Stomach (tissue), 9 donors: ENCODE data around the gene SIVA1. TPM values are rescaled to one million over a fixed set of nuclear protein-coding genes. Genes with fewer than 3 reads are reported as not detected.

Experiments used
- DNase-seq, 2 donors: peaks; one replicate each; pipeline versions ENCODE4 v3.0.0 to v3.0.0-alpha.2; 2013 to 2019
- H3K27ac ChIP-seq, 5 donors: fragments of 200-600 bp in 4 of 5; sonication (generic) in 4 of 5; one replicate each; pipeline ENCODE4 v1.5.1; 2013 to 2019; ENCODE audit warnings: mild to moderate bottlenecking in 1 of 5, moderate library complexity in 1 of 5
- H3K27me3 ChIP-seq, 3 donors: fragments of 200-600 bp; sonication (generic); one replicate each; pipeline ENCODE4 v1.5.1; 2017 to 2019; ENCODE audit warnings: mixed run types in 1 of 3
- H3K36me3 ChIP-seq, 4 donors: fragments of 200-600 bp; sonication (generic); 1 replicate in 3 of 4; 2 replicates in 1 of 4; pipeline ENCODE4 v1.5.1; 2016 to 2019
- H3K4me1 ChIP-seq, 4 donors: fragments of 200-600 bp; sonication (generic); one replicate each; pipeline ENCODE4 v1.5.1; 2016 to 2019
- H3K4me3 ChIP-seq, 4 donors: fragments of 200-600 bp; sonication (generic) in 3 of 4; one replicate each; pipeline ENCODE4 v1.5.1; 2016 to 2019; ENCODE audit warnings: mild to moderate bottlenecking in 1 of 4
- H3K9me3 ChIP-seq, 4 donors: fragments of 200-600 bp; sonication (generic); one replicate each; pipeline ENCODE4 v1.5.1; 2016 to 2019
- EP300 ChIP-seq: sonication (generic); formaldehyde crosslinking; IDR thresholded peaks from one replicate; pipeline ENCODE4 v1.6.1; 2017; ENCODE audit warnings: antibody characterized with exemption
- POLR2A ChIP-seq, 4 donors: fragments of 450-650 bp; IDR thresholded peaks; one replicate each; pipeline ENCODE4 v1.6.1; 2016; ENCODE audit warnings: antibody characterized with exemption in 4 of 4, control low read depth in 2 of 4, mild to moderate bottlenecking in 1 of 4, moderate library complexity in 1 of 4
- POLR2AphosphoS5 ChIP-seq, 3 donors: sonication (generic); formaldehyde crosslinking; IDR thresholded peaks; one replicate each; pipeline ENCODE4 v1.6.1; 2016; ENCODE audit warnings: antibody characterized with exemption in 3 of 3
- WGBS, 5 donors: extraction: QIAGEN DNeasy Blood & Tissue Kit in 3 of 5; methylation state at CpG; one replicate each; pipeline versions ENCODE4 v1.1.5 to v1.1.7; 2013 to 2018; 5-methylcytosine and 5-hydroxymethylcytosine counted together
- intact Hi-C: fragments of 100-400 bp; cut with DNase I; formaldehyde crosslinking; loops from one replicate; pipeline ENCODE4 v1.15.1; 2023; ENCODE audit warnings: low total_unique reads
- polyA plus RNA-seq, 3 donors: library from polyadenylated mRNA; stranded (reverse); fragments of 200-250 nt; gene quantifications; one replicate each; pipeline ENCODE4 v1.2.3, GENCODE V29; 2013
- total RNA-seq, 5 donors: library from RNA; depleted of rRNA; stranded (reverse); fragments of >200 nt; gene quantifications; one replicate each; pipeline versions ENCODE4 v1.1.0 to v1.2.3, GENCODE V29; 2014 to 2016
- TF ChIP-seq, protein P1 (sequence below), 7 experiments: fragments of 450-650 bp in 4 of 7; fragments of 200-600 bp in 3 of 7; sonication (generic) in 3 of 7; IDR thresholded peaks; one replicate each; pipeline ENCODE4 v1.5.1; 2016 to 2019; ENCODE audit warnings: antibody characterized with exemption in 7 of 7, control low read depth in 2 of 7, mild to moderate bottlenecking in 1 of 7
- donor health status: healthy with polysubstance abuse.
- donor health status: Bipolar disorder and iron deficiency.
- donor health status: healthy.

The SIVA1 gene
- total and polyA plus RNA-seq, 8 donors: 73.3 to 366 (median 230) TPM

DNA sequence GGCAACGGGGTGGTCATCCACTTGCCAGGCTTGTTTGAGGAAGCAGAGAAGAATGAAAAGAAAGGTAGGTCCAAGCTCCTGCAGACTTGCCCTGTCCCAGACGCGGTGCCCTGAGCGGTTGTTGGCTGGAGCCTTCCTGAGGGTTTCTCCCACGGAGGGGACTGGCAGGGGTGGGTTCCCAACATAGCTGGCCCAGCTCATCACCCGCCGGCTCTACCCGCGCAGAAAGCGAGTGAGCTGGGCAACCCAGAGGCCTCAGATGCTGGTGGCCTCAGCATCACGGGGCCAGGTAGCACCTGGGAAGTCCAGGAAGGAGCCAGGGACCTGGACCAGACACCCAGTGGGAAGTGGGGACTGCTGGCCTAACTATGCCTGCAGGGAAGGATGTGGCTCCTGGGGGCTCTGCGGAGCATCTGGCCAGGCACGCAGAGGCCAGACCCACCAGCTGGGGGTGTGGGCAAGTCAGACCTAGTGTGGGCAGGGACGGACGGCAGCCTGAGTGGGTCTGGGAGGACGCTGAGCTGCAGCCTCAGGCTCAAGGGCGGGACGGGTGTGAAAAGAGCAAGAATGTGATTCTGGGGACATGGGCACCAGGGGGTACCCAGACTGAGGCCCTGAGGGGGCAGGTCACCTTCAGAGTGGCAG lies 14.4 kb upstream of the SIVA1 start:
- H3K27me3 ChIP-seq: no peaks in the 10 kb centered on the region
- H3K36me3 ChIP-seq: peaks cover 0 to 31% (median 23%) of the 10 kb centered on the region in 4 donors
- no peaks in the 10 kb centered on the region for H3K9me3 ChIP-seq
- no peak for TF ChIP-seq POLR2AphosphoS5 (IDR thresholded peaks at IDR 0.05)
- TF ChIP-seq, protein P1, sequence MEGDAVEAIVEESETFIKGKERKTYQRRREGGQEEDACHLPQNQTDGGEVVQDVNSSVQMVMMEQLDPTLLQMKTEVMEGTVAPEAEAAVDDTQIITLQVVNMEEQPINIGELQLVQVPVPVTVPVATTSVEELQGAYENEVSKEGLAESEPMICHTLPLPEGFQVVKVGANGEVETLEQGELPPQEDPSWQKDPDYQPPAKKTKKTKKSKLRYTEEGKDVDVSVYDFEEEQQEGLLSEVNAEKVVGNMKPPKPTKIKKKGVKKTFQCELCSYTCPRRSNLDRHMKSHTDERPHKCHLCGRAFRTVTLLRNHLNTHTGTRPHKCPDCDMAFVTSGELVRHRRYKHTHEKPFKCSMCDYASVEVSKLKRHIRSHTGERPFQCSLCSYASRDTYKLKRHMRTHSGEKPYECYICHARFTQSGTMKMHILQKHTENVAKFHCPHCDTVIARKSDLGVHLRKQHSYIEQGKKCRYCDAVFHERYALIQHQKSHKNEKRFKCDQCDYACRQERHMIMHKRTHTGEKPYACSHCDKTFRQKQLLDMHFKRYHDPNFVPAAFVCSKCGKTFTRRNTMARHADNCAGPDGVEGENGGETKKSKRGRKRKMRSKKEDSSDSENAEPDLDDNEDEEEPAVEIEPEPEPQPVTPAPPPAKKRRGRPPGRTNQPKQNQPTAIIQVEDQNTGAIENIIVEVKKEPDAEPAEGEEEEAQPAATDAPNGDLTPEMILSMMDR (IDR thresholded peaks at IDR 0.05): no peak
- TF ChIP-seq EP300: no peak
- TF ChIP-seq POLR2A (IDR thresholded peaks at IDR 0.05): no peak
- peaks cover 20 to 36% (median 25%) of the 10 kb centered on the region in 4 donors for H3K4me1 ChIP-seq
- no peak overlapping the region for H3K27ac ChIP-seq
- H3K4me3 ChIP-seq: no peak overlapping the region
- WGBS, 5 donors: 91 to 95% (median 94%) methylated on average over 17 to 18 of the region's 18 CpGs
- intact Hi-C loops: no loop called here
- DNase-seq: no peak

DNA sequence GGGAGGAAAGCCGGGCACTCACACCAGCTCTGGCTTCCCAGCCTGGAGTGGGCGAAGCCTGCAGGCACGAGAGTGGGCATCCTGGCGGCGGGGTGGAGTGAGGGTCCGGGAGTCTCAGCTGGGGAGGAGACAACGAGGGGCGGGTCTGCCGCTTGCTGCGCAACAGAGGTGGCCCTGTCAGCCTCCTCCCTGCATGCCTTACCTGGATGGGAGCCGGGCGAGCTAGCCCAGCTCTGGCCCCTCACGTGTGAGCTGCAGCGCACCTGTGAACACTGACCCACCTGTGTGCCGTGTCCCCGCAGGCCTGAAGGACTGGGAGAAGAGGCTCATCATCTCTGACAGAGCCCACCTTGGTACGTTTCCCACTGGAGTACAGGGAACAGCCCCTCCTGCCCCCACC lies 13.9 kb upstream of the SIVA1 start:
- Histone ChIP-seq H3K36me3 (peaks cover 0 to 35% (median 27%) of the 10 kb centered on the region in 4 donors), H3K4me3 (no peak overlapping the region), H3K27me3 (no peaks in the 10 kb centered on the region), H3K4me1 (peaks cover 20 to 31% (median 23%) of the 10 kb centered on the region in 4 donors), H3K27ac (no peak overlapping the region), H3K9me3 (no peaks in the 10 kb centered on the region)
- no peak for DNase-seq
- TF ChIP-seq, protein P1 (IDR thresholded peaks at IDR 0.05): no peak
- no peak for TF ChIP-seq POLR2AphosphoS5 (IDR thresholded peaks at IDR 0.05)
- TF ChIP-seq POLR2A (IDR thresholded peaks at IDR 0.05): no peak
- TF ChIP-seq EP300: no peak
- WGBS, 5 donors: 90 to 96% (median 96%) methylated on average over 4 to 17 of the region's 17 CpGs
- intact Hi-C loops: no loop called here

DNA sequence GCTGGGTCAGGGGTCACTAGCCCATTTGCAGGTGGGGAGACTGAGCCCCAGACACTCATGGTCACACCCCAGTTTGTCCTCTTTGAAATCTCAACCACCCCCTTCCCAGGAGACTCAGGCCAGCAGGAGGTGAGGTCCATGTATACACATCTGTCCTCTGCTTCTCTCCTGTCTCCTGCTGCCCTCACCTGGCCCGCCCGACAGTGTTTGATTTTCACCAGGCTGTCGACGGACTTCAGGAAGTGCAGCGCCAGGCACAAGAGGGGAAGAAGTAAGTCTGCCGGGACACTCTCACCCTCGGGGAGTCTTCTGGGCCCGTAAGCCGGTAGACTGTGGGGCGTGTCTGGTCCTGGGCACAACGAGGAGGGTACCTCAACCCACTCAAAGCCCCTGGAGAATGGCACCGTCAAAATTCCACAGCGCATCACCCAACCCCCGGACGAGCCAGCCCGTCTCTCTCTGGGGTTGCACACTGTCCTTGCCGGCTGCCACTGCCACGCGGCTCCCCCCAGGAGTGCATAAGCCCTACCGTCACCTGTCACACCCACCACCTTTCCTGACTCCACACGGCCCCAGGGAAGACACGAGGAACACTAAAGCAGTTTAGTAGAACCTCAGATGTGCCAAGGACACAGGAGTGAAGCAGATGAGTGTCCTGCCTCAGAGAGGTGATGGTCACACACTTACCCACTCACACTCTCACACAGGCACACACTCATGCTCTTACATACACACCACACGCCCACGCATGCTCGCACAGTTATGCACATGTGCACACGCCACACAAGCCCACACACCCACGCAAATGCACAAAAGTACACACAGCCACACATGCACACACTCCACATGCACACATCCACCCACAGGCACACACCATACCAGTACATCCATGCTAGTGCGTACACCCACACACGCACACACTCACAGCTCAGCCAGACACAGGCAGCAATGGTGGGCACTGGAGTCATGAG lies 13.1 kb upstream of the SIVA1 start:
- no peaks in the 10 kb centered on the region for H3K27me3 ChIP-seq
- DNase-seq: peak in 1 of 2 donors; percentile 48
- H3K36me3 ChIP-seq: peaks cover 0 to 40% (median 32%) of the 10 kb centered on the region in 4 donors
- TF ChIP-seq POLR2AphosphoS5 (IDR thresholded peaks at IDR 0.05) (no peak), POLR2A (IDR thresholded peaks at IDR 0.05) (no peak), EP300 (no peak)
- TF ChIP-seq, protein P1 (IDR thresholded peaks at IDR 0.05): no peak
- 74 to 83% (median 76%) methylated on average over 29 of the region's 29 CpGs for WGBS, 5 donors
- intact Hi-C loops: no loop called here
- H3K4me3 ChIP-seq: no peak overlapping the region
- H3K9me3 ChIP-seq: no peaks in the 10 kb centered on the region
- H3K4me1 ChIP-seq: peaks cover 20 to 24% (median 23%) of the 10 kb centered on the region in 4 donors
- H3K27ac ChIP-seq: no peak overlapping the region

DNA sequence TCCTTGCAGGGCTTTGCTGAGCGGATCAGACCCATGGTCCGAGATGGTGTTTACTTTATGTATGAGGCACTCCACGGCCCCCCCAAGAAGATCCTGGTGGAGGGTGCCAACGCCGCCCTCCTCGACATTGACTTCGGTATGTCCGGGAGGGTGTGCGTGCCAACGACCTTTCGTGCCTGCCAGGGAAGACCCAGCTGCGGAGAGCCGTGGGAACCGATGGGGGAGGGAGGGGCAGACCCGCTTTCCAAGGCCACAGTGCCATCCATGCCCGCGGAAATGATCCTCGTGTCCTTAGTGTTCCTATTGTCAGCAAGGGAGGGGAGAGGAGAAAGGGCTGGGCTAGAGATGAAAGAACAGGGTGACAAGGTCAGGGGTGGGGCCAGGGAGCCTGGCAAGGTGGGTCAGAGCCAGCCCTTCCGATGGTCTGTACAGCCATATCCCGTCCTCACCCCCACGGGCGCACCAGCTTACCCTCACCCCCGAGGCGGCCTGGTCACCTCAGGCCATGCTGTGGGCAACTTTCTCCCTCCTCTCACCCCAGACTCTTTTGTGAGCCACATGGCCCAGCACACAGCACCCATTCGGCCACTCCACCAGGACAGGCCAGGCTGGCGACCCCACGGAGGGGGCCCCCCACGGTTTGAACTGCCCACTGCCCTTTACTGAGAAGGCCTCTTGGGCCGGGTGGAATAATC lies 11.7 kb upstream of the SIVA1 start:
- 88 to 95% (median 90%) methylated on average over 25 to 29 of the region's 29 CpGs for WGBS, 5 donors
- no peak for DNase-seq
- TF ChIP-seq POLR2AphosphoS5 (IDR thresholded peaks at IDR 0.05) (no peak), EP300 (no peak), POLR2A (IDR thresholded peaks at IDR 0.05) (no peak)
- TF ChIP-seq, protein P1 (IDR thresholded peaks at IDR 0.05): no peak
- Histone ChIP-seq H3K27me3 (no peaks in the 10 kb centered on the region), H3K9me3 (no peaks in the 10 kb centered on the region), H3K4me3 (no peak overlapping the region), H3K36me3 (peaks cover 0 to 41% (median 33%) of the 10 kb centered on the region in 4 donors), H3K4me1 (peaks cover 16 to 19% (median 19%) of the 10 kb centered on the region in 4 donors), H3K27ac (no peak overlapping the region)
- intact Hi-C loops: no loop called here
